HepG2 (cell line): ENCODE results near the gene ACBD3. TPM values are rescaled to one million over a fixed set of nuclear protein-coding genes. Genes with fewer than 3 reads are reported as not detected.

Source experiments
- DPF2 ChIP-seq: sonication (generic); formaldehyde crosslinking; IDR thresholded peaks from 2 replicates; pipeline ENCODE4 v1.4.0; 2020; ENCODE audit warnings: mild to moderate bottlenecking, low read depth, missing genetic modification reagents, borderline replicate concordance
- EZH2 ChIP-seq: conservative IDR thresholded peaks from 2 replicates; pipeline ENCODE4 v1.6.1; 2012; ENCODE audit warnings: mild to moderate bottlenecking, low read depth, low read length, moderate library complexity
- HOXA7 ChIP-seq: sonication (generic); formaldehyde crosslinking; IDR thresholded peaks from 2 replicates; pipeline ENCODE4 v1.8.1; 2022; ENCODE audit warnings: mild to moderate bottlenecking, missing genetic modification reagents, moderate library complexity
- MAFF ChIP-seq: IDR thresholded peaks from 2 replicates; pipeline ENCODE4 v1.6.1; 2011; ENCODE audit warnings: low read depth, low read length, improper control_type of control experiment
- MYC ChIP-seq: sonication (generic); formaldehyde crosslinking; IDR thresholded peaks from 2 replicates; pipeline ENCODE4 v1.9.0; 2021; ENCODE audit warnings: missing genetic modification reagents, borderline replicate concordance
- NBN ChIP-seq: fragments of 450-650 bp; conservative IDR thresholded peaks from 2 replicates; pipeline ENCODE4 v1.6.1; 2017
- ZFY ChIP-seq: sonication (generic); formaldehyde crosslinking; IDR thresholded peaks from 2 replicates; pipeline ENCODE4 v1.4.0; 2020; ENCODE audit warnings: missing genetic modification reagents
- ZNF33A ChIP-seq: sonication (generic); formaldehyde crosslinking; IDR thresholded peaks from 2 replicates; pipeline ENCODE4 v1.5.1; 2020; ENCODE audit warnings: missing genetic modification reagents, mild to moderate bottlenecking, moderate library complexity, borderline replicate concordance
- ZNF607 ChIP-seq: sonication (generic); formaldehyde crosslinking; IDR thresholded peaks from 2 replicates; pipeline ENCODE4 v1.5.1; 2020; ENCODE audit warnings: missing genetic modification reagents, mild to moderate bottlenecking, borderline replicate concordance
- ZNF672 ChIP-seq: sonication (generic); formaldehyde crosslinking; IDR thresholded peaks from 2 replicates; pipeline ENCODE4 v1.8.1; 2022; ENCODE audit warnings: missing genetic modification reagents
- ZNF839 ChIP-seq: sonication (generic); formaldehyde crosslinking; IDR thresholded peaks from 2 replicates; pipeline ENCODE4 v1.4.0; 2020; ENCODE audit warnings: missing genetic modification reagents, mild to moderate bottlenecking, borderline replicate concordance
- ZSCAN25 ChIP-seq: sonication (generic); formaldehyde crosslinking; IDR thresholded peaks from 2 replicates; pipeline ENCODE4 v1.8.0; 2022; ENCODE audit warnings: mild to moderate bottlenecking, missing genetic modification reagents
- polyA plus RNA-seq, 8 experiments: library from polyadenylated mRNA; depleted of rRNA in 3 of 8; stranded (reverse) in 7 of 8; unstranded in 1 of 8; fragments of >200 nt; fragmentation: Illumina TruSeq in 4 of 8; extraction: Trizol in 4 of 8; gene quantifications; 2 replicates each; pipeline versions ENCODE4 v1.2.1 to v1.2.3, GENCODE V29; 2011 to 2016; ENCODE audit warnings: low read depth in 4 of 8, missing spikeins in 1 of 8, mixed read lengths in 1 of 8; ENCODE audit not compliant: insufficient read depth in 1 of 8
- total RNA-seq, 5 experiments: library from RNA; depleted of rRNA; stranded (reverse); fragments of >200 nt; fragmentation: Illumina TruSeq; extraction: Trizol; gene quantifications; 2 replicates each; pipeline ENCODE4 v1.2.3, GENCODE V29; 2016; ENCODE audit warnings: low read depth in 1 of 5
- TF ChIP-seq, protein P1 (sequence below): sonication (generic); formaldehyde crosslinking; IDR thresholded peaks from 2 replicates; pipeline ENCODE4 v1.8.0; 2022; ENCODE audit warnings: missing genetic modification reagents, mild to moderate bottlenecking, moderate library complexity, borderline replicate concordance
- TF ChIP-seq, protein P2 (sequence below): sonication (generic); formaldehyde crosslinking; IDR thresholded peaks from 2 replicates; pipeline ENCODE4 v1.4.0; 2020; ENCODE audit warnings: missing genetic modification reagents, mild to moderate bottlenecking, borderline replicate concordance
- TF ChIP-seq, protein P3 (sequence below): sonication (generic); formaldehyde crosslinking; IDR thresholded peaks from 2 replicates; pipeline ENCODE4 v1.4.0; 2020; ENCODE audit warnings: mild to moderate bottlenecking, low read depth, missing genetic modification reagents
- TF ChIP-seq, protein P4 (sequence below): sonication (generic); formaldehyde crosslinking; IDR thresholded peaks from 2 replicates; pipeline ENCODE4 v1.4.0; 2020; ENCODE audit warnings: missing genetic modification reagents, borderline replicate concordance
- TF ChIP-seq, protein P5 (sequence below): sonication (generic); formaldehyde crosslinking; IDR thresholded peaks from 2 replicates; pipeline ENCODE4 v1.5.1; 2020; ENCODE audit warnings: missing genetic modification reagents, mild to moderate bottlenecking, borderline replicate concordance

ACBD3 gene
- total and polyA plus RNA-seq, 2 of the 13 experiments (the other 11 are each of a cell fraction or from before 2014, with no cell fraction given): 24.3 to 39.3 TPM

DNA sequence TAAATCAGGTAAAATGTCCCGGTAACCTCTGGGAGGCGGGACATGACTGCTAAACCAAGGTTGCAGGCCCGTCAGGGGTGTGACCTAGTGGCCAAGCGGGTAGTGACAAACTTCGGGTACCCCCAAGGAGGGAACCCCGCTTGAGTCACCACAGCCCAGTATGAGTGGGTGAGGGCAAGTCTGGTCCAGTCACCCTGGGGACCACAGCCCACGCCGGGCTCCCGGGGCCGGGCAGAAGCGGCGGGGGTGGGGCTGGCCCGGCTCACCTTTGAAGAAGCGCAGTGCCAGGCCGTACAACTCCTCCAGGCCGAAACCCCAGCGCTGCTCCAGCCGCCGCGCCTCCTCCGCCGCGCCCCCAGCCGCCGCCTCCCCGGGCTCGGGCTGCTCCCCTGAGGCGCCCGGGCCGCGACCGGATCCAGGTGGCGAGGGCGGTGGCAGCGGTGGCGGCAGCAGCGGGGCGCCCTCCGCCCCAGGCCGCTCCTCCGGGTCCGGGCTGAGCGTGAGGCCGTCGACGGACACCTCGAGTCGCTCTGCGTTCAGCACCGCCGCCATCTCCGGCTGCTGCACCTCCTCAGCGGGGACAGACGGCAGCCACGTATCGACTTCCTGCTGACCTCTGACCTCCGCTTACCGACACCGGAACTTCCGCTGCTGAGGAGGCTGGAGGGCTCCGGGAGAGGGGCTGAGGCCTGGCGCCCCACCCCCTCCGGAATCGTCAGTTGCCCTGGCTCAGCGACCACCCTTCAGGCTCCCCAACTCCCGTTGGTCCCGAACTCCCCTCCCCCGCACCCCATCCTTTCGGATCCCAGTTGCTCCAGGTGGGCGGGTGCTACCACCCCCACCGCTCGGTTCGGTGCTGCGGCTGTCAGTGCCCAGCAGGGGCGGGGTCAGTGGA is at the start of gene ACBD3 (continued):
- TF ChIP-seq, protein P1, sequence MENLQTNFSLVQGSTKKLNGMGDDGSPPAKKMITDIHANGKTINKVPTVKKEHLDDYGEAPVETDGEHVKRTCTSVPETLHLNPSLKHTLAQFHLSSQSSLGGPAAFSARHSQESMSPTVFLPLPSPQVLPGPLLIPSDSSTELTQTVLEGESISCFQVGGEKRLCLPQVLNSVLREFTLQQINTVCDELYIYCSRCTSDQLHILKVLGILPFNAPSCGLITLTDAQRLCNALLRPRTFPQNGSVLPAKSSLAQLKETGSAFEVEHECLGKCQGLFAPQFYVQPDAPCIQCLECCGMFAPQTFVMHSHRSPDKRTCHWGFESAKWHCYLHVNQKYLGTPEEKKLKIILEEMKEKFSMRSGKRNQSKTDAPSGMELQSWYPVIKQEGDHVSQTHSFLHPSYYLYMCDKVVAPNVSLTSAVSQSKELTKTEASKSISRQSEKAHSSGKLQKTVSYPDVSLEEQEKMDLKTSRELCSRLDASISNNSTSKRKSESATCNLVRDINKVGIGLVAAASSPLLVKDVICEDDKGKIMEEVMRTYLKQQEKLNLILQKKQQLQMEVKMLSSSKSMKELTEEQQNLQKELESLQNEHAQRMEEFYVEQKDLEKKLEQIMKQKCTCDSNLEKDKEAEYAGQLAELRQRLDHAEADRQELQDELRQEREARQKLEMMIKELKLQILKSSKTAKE: no peak
- TF ChIP-seq, protein P2, sequence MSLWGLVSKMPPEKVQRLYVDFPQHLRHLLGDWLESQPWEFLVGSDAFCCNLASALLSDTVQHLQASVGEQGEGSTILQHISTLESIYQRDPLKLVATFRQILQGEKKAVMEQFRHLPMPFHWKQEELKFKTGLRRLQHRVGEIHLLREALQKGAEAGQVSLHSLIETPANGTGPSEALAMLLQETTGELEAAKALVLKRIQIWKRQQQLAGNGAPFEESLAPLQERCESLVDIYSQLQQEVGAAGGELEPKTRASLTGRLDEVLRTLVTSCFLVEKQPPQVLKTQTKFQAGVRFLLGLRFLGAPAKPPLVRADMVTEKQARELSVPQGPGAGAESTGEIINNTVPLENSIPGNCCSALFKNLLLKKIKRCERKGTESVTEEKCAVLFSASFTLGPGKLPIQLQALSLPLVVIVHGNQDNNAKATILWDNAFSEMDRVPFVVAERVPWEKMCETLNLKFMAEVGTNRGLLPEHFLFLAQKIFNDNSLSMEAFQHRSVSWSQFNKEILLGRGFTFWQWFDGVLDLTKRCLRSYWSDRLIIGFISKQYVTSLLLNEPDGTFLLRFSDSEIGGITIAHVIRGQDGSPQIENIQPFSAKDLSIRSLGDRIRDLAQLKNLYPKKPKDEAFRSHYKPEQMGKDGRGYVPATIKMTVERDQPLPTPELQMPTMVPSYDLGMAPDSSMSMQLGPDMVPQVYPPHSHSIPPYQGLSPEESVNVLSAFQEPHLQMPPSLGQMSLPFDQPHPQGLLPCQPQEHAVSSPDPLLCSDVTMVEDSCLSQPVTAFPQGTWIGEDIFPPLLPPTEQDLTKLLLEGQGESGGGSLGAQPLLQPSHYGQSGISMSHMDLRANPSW (CRISPR knock-in tag): no peak
- TF ChIP-seq DPF2 (CRISPR knock-in tag): no peak
- TF ChIP-seq HOXA7 (CRISPR knock-in tag): no peak
- no peak for TF ChIP-seq ZNF33A (CRISPR knock-in tag)
- TF ChIP-seq, protein P3, sequence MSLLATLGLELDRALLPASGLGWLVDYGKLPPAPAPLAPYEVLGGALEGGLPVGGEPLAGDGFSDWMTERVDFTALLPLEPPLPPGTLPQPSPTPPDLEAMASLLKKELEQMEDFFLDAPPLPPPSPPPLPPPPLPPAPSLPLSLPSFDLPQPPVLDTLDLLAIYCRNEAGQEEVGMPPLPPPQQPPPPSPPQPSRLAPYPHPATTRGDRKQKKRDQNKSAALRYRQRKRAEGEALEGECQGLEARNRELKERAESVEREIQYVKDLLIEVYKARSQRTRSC: no peak
- TF ChIP-seq MYC (CRISPR knock-in tag): peak; percentile 61
- TF ChIP-seq, protein P4, sequence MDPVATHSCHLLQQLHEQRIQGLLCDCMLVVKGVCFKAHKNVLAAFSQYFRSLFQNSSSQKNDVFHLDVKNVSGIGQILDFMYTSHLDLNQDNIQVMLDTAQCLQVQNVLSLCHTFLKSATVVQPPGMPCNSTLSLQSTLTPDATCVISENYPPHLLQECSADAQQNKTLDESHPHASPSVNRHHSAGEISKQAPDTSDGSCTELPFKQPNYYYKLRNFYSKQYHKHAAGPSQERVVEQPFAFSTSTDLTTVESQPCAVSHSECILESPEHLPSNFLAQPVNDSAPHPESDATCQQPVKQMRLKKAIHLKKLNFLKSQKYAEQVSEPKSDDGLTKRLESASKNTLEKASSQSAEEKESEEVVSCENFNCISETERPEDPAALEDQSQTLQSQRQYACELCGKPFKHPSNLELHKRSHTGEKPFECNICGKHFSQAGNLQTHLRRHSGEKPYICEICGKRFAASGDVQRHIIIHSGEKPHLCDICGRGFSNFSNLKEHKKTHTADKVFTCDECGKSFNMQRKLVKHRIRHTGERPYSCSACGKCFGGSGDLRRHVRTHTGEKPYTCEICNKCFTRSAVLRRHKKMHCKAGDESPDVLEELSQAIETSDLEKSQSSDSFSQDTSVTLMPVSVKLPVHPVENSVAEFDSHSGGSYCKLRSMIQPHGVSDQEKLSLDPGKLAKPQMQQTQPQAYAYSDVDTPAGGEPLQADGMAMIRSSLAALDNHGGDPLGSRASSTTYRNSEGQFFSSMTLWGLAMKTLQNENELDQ: no peak
- no peak for TF ChIP-seq EZH2
- no peak; the same call in 1 of the 2 replicates for TF ChIP-seq ZSCAN25 (CRISPR knock-in tag)
- no peak for TF ChIP-seq ZNF672 (CRISPR knock-in tag)
- no peak for TF ChIP-seq MAFF
- peak; percentile 90 for TF ChIP-seq ZFY
- no peak for TF ChIP-seq ZNF839
- TF ChIP-seq NBN: no peak
- TF ChIP-seq ZNF607: no peak; the same call in 1 of the 2 replicates
- TF ChIP-seq, protein P5, sequence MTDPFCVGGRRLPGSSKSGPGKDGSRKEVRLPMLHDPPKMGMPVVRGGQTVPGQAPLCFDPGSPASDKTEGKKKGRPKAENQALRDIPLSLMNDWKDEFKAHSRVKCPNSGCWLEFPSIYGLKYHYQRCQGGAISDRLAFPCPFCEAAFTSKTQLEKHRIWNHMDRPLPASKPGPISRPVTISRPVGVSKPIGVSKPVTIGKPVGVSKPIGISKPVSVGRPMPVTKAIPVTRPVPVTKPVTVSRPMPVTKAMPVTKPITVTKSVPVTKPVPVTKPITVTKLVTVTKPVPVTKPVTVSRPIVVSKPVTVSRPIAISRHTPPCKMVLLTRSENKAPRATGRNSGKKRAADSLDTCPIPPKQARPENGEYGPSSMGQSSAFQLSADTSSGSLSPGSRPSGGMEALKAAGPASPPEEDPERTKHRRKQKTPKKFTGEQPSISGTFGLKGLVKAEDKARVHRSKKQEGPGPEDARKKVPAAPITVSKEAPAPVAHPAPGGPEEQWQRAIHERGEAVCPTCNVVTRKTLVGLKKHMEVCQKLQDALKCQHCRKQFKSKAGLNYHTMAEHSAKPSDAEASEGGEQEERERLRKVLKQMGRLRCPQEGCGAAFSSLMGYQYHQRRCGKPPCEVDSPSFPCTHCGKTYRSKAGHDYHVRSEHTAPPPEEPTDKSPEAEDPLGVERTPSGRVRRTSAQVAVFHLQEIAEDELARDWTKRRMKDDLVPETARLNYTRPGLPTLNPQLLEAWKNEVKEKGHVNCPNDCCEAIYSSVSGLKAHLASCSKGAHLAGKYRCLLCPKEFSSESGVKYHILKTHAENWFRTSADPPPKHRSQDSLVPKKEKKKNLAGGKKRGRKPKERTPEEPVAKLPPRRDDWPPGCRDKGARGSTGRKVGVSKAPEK (CRISPR knock-in tag): peak; percentile 74; the same call in 1 of the 2 replicates
